Medulla oblongata (tissue), 1 donor: ENCODE data around the gene CDH8.

Experiments
- DNase-seq: peaks from one replicate; pipeline ENCODE4 v3.0.0-alpha.2; 2015; ENCODE audit errors: extremely low spot score

Gene CDH8

GRCh38 chr16:61616088-61616487, 420.1 kb downstream of the CDH8 start:
- DNase-seq: no peak

GRCh38 chr16:61611847-61612491, 424.3 kb downstream of the CDH8 start:
- no peak for DNase-seq

DNA sequence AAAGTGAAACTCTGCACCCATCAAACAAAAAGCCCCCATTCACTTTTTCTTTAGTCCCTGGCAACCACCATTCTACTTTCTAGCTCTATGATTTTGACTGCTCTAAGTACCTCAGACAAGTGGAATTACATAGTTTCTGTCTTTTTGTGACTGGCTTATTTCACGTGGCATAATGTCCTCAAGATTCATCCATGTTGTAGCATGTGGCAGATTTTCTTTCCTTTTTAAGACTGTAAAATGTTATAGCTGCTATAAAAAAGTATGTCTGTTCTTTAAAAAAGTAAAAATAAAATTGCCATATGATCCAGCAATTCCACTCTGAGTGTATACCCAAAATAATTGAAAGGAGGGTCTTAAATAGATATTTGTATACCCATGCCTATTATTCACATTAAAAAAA, 429.7 kb downstream of the CDH8 start:
- DNase-seq: no peak
